ENCODE measurements around the gene SETD4. TPM values are rescaled to one million over a fixed set of nuclear protein-coding genes. Genes with fewer than 3 reads are reported as not detected.

SETD4 gene
- polyA plus RNA-seq, 5 donors, result 28.7 to 42.4 (median 36.8) TPM

GRCh38 chr21:36010801-36011200 is 49.5 kb downstream of the SETD4 start:
- DNase-seq, result no peak

GRCh38 chr21:36008505-36008904 is 51.8 kb downstream of the SETD4 start:
- DNase-seq, result no peak

- DNase-seq, result no peak
Observed at GRCh38 chr21:36005879-36006400, 54.4 kb downstream of the SETD4 start.

- no peak for DNase-seq
Observed at GRCh38 chr21:36005018-36005417, 55.3 kb downstream of the SETD4 start.

GRCh38 chr21:36004441-36004840 is 55.9 kb downstream of the SETD4 start:
- no peak for DNase-seq

GRCh38 chr21:36003776-36004175 is 56.5 kb downstream of the SETD4 start:
- no peak for DNase-seq

GRCh38 chr21:35996217-35996616 is 64.1 kb downstream of the SETD4 start:
- no peak for DNase-seq

- no peak for DNase-seq
Observed at GRCh38 chr21:35995522-35996088, 64.7 kb downstream of the SETD4 start.

GRCh38 chr21:35994613-35995012 is 65.7 kb downstream of the SETD4 start:
- no peak for DNase-seq

- no peak for DNase-seq
Observed at GRCh38 chr21:35993875-35994490, 66.3 kb downstream of the SETD4 start.

GRCh38 chr21:35991131-35991530 is 69.2 kb downstream of the SETD4 start:
- no peak for DNase-seq

- no peak for DNase-seq
Observed at GRCh38 chr21:35990609-35991008, 69.7 kb downstream of the SETD4 start.

- DNase-seq, result peak in 1 of 2 donors; percentile 23
Observed at GRCh38 chr21:35989138-35989735, 71.1 kb downstream of the SETD4 start.

GRCh38 chr21:35988416-35989137 is 71.7 kb downstream of the SETD4 start:
- DNase-seq, result no peak

GRCh38 chr21:35987475-35987874 is 72.9 kb downstream of the SETD4 start:
- peak; percentile 21 to 31 for DNase-seq

GRCh38 chr21:35984654-35985361 is 75.5 kb downstream of the SETD4 start:
- DNase-seq, result peak in 1 of 2 donors; percentile 22

Other genes starting within 250 kb of the SETD4 start
- gene CBR1, start 9.5 kb upstream of the SETD4 start, polyA plus RNA-seq (ENCODE audit: insufficient read depth in 1 of 5, insufficient read length in 5 of 5, low replicate concordance in 1 of 5), result 10 to 100 TPM; 19.4 to 39.8 (median 27.1) TPM
- 1 to 10 TPM; 1.6 to 4.5 (median 2.8) TPM for gene CBR3, start 74.6 kb upstream of the SETD4 start, polyA plus RNA-seq (ENCODE audit: insufficient read depth in 1 of 5, insufficient read length in 5 of 5, low replicate concordance in 1 of 5)
- 1 to 10 TPM; 6.0 to 7.5 (median 6.3) TPM for gene DOP1B, start 96.3 kb upstream of the SETD4 start, polyA plus RNA-seq (ENCODE audit: insufficient read depth in 1 of 5, insufficient read length in 5 of 5, low replicate concordance in 1 of 5)